ENCODE results near the gene GBP5.
"Not testable (repeated sequence)": the region's sequence is repeated elsewhere in the genome, so short reads cannot be mapped to it uniquely, and the experiment has no call there.

GBP5 gene

GRCh38 chr1:89286549-89287180 is 14.0 kb upstream of the GBP5 start:
- Histone ChIP-seq H3K9me3 (ENCODE audit: low read depth, low read length) (no peaks in the 10 kb centered on the region), H3K27ac (no peak overlapping the region), H3K36me3 (ENCODE audit: insufficient read depth, low read length) (no peaks in the 10 kb centered on the region), H3K9ac (ENCODE audit: insufficient read length) (no peak overlapping the region), H3K4me3 (no peak overlapping the region)
- TF ChIP-seq FOXP2 (optimal IDR thresholded peaks at IDR 0.05; ENCODE audit: control extremely low read depth, extremely low read length, insufficient read depth) = no peak
- no peak for DNase-seq (ENCODE audit: low read depth, low spot score)

- no peaks in the 10 kb centered on the region for H3K36me3 ChIP-seq (ENCODE audit: insufficient read depth, low read length)
- H3K9me3 ChIP-seq (ENCODE audit: low read depth, low read length) = no peaks in the 10 kb centered on the region
- DNase-seq (ENCODE audit: low read depth, low spot score) = no peak
- no peak overlapping the region for H3K4me3 ChIP-seq
- no peak overlapping the region for H3K9ac ChIP-seq (ENCODE audit: insufficient read length)
- no peak for TF ChIP-seq EZH2 (IDR thresholded peaks at IDR 0.05)
- TF ChIP-seq FOXP2 (optimal IDR thresholded peaks at IDR 0.05; ENCODE audit: control extremely low read depth, extremely low read length, insufficient read depth) = no peak
- TF ChIP-seq POLR2AphosphoS5 (IDR thresholded peaks at IDR 0.05; ENCODE audit: borderline replicate concordance, low read depth, low read length) = no peak
- H3K27ac ChIP-seq = no peak overlapping the region
These were observed 13.2 kb upstream of the GBP5 start for GRCh38 chr1:89285745-89286380.

GRCh38 chr1:89284078-89284763 is 11.6 kb upstream of the GBP5 start:
- not testable (repeated sequence) for H3K36me3 ChIP-seq (ENCODE audit: insufficient read depth, low read length); H3K9me3 ChIP-seq (ENCODE audit: low read depth, low read length); DNase-seq (ENCODE audit: low read depth, low spot score); H3K27ac ChIP-seq; H3K4me3 ChIP-seq; H3K9ac ChIP-seq (ENCODE audit: insufficient read length)

GRCh38 chr1:89280766-89281165 is 8.1 kb upstream of the GBP5 start:
- TF ChIP-seq POLR2AphosphoS5 (IDR thresholded peaks at IDR 0.05; ENCODE audit: borderline replicate concordance, low read depth, low read length) = no peak
- TF ChIP-seq FOXP2 (optimal IDR thresholded peaks at IDR 0.05; ENCODE audit: control extremely low read depth, extremely low read length, insufficient read depth) = no peak
- no peak for TF ChIP-seq EZH2 (IDR thresholded peaks at IDR 0.05)
- no peak for DNase-seq (ENCODE audit: low read depth, low spot score)
- Histone ChIP-seq H3K4me3 (no peak overlapping the region), H3K36me3 (ENCODE audit: insufficient read depth, low read length) (no peaks in the 10 kb centered on the region), H3K9me3 (ENCODE audit: low read depth, low read length) (no peaks in the 10 kb centered on the region), H3K9ac (ENCODE audit: insufficient read length) (no peak overlapping the region), H3K27ac (no peak overlapping the region)

- no peaks in the 10 kb centered on the region for H3K36me3 ChIP-seq (ENCODE audit: insufficient read depth, low read length)
- TF ChIP-seq POLR2AphosphoS5 (IDR thresholded peaks at IDR 0.05; ENCODE audit: borderline replicate concordance, low read depth, low read length) (no peak), FOXP2 (optimal IDR thresholded peaks at IDR 0.05; ENCODE audit: control extremely low read depth, extremely low read length, insufficient read depth) (no peak), EZH2 (IDR thresholded peaks at IDR 0.05) (no peak)
- H3K9ac ChIP-seq (ENCODE audit: insufficient read length) = no peak overlapping the region
- DNase-seq (ENCODE audit: low read depth, low spot score) = no peak
- H3K4me3 ChIP-seq = no peak overlapping the region
- no peak overlapping the region for H3K27ac ChIP-seq
- no peaks in the 10 kb centered on the region for H3K9me3 ChIP-seq (ENCODE audit: low read depth, low read length)
These were observed 6.4 kb upstream of the GBP5 start for GRCh38 chr1:89279011-89279466.

GRCh38 chr1:89277725-89278124 is 5.1 kb upstream of the GBP5 start:
- TF ChIP-seq POLR2AphosphoS5 (IDR thresholded peaks at IDR 0.05; ENCODE audit: borderline replicate concordance, low read depth, low read length) (no peak), EZH2 (IDR thresholded peaks at IDR 0.05) (no peak), FOXP2 (optimal IDR thresholded peaks at IDR 0.05; ENCODE audit: control extremely low read depth, extremely low read length, insufficient read depth) (no peak)
- Histone ChIP-seq H3K27ac (no peak overlapping the region), H3K4me3 (no peak overlapping the region), H3K36me3 (ENCODE audit: insufficient read depth, low read length) (no peaks in the 10 kb centered on the region), H3K9me3 (ENCODE audit: low read depth, low read length) (no peaks in the 10 kb centered on the region), H3K9ac (ENCODE audit: insufficient read length) (no peak overlapping the region)
- no peak for DNase-seq (ENCODE audit: low read depth, low spot score)

GRCh38 chr1:89276690-89277089 is 4.0 kb upstream of the GBP5 start:
- DNase-seq (ENCODE audit: low read depth, low spot score) = no peak
- Histone ChIP-seq H3K9ac (ENCODE audit: insufficient read length) (no peak overlapping the region), H3K9me3 (ENCODE audit: low read depth, low read length) (no peaks in the 10 kb centered on the region), H3K27ac (no peak overlapping the region), H3K4me3 (no peak overlapping the region), H3K36me3 (ENCODE audit: insufficient read depth, low read length) (no peaks in the 10 kb centered on the region)
- TF ChIP-seq POLR2AphosphoS5 (IDR thresholded peaks at IDR 0.05; ENCODE audit: borderline replicate concordance, low read depth, low read length) (no peak), FOXP2 (optimal IDR thresholded peaks at IDR 0.05; ENCODE audit: control extremely low read depth, extremely low read length, insufficient read depth) (no peak), EZH2 (IDR thresholded peaks at IDR 0.05) (no peak)

GRCh38 chr1:89274411-89274857 is 1.8 kb upstream of the GBP5 start:
- Histone ChIP-seq H3K9ac (ENCODE audit: insufficient read length) (no peak overlapping the region), H3K4me3 (no peak overlapping the region), H3K27ac (no peak overlapping the region), H3K9me3 (ENCODE audit: low read depth, low read length) (no peaks in the 10 kb centered on the region), H3K36me3 (ENCODE audit: insufficient read depth, low read length) (no peaks in the 10 kb centered on the region)
- TF ChIP-seq EZH2 (IDR thresholded peaks at IDR 0.05) = no peak
- DNase-seq (ENCODE audit: low read depth, low spot score) = no peak
